ENCODE measurements around the gene KCNN4. TPM values are rescaled to one million over a fixed set of nuclear protein-coding genes. Genes with fewer than 3 reads are reported as not detected.
"Not testable (repeated sequence)": the region's sequence is repeated elsewhere in the genome, so short reads cannot be mapped to it uniquely, and the experiment has no call there.

Gene KCNN4
- polyA plus RNA-seq (ENCODE audit: insufficient read length) = 0.51 TPM

DNA sequence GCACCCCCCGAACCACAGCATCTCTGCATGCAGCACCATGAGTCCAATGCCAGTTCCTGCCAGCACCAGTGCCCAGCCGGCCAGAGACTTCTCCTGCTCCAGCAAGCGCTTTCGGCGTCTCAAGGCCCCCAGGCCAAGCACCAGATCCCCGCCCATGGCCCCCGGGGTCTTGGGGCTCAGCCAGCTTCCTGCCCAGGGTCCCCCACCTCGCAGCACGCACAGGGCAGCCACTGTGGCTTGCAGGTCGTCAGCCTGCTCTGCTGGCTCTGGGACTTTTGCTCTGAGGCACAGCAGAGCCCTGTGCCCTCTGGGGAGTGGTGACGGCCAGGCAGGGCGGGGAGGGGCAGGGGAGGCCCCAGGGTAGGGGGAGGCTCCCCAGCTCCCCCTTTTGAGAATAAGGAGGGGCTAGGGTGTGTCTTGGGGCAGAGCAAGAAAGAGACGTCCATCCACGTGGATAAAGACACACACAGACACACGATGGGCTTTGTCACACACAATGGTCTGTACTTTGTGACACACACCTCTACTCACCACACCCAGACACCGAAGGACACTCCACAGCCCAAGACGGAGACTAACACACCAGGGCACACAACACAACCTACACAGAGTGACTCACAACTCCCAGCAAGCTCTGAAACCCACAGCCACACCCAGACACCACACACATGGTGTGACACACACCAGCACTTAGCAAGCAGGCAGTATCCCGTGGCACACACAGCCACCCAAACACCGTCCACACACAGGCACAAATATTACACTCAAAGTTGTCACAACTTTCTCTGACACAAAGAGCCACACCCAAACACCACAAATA lies at the start of gene KCNN4:
KCNN4 (minus strand) TSS at position 268 of the 820 bp plus-strand sequence; CDS start at position 156, 112 bp downstream.
- DNase-seq (ENCODE audit: low read depth) = no peak

DNA sequence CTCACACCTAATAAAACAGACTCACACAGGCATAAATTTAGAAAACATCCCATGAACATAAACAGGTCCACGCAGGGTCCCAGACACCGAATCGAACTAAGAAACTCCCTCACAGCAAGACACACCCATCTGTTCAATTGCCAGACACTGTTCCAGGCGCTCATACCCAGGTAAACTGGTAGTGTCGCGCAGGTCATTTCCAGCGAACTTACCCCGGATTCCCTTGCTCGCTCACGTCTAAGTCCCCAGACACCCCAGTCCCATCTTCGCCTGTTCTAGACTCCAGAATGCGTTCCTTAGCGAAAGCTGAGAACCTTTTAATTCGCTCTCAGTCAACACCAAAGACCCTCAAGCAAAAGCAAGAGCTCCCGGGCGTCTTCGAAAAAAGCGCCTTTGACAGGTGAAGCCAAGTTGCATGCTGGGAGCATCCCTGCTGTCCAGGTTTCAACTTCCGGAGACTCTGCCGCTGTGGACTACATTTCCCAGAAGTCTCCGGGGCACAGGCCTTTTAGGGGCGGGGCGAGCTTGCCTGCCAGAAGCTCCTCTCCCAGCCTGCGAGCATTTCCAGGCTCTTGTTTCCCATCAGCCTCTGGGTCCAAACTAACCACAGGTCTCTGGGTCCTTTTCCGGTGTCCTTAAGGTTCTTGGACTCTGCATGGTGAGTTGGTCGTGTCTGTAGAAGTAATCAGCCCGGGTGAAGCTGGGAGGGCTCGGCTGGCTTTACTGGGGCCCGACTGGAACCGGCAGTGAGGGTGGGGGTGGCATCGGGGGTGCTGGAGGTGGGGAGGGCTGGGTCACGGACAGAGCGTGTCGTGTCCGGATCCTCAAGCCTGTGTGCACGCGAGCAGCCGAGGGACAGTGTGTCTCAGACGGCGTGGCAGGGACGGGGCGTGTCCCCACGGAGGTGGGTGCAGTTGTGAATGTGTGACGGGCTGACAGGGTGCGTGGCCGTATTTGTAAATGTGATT lies 46.3 kb upstream of the KCNN4 start, which contains the start of gene ZNF283:
ZNF283 (plus strand) TSS at position 535 of the 968 bp plus-strand sequence. CDS start 6,184 bp downstream, outside the sequence.
- peak; percentile 68 for DNase-seq (ENCODE audit: low read depth)

DNA sequence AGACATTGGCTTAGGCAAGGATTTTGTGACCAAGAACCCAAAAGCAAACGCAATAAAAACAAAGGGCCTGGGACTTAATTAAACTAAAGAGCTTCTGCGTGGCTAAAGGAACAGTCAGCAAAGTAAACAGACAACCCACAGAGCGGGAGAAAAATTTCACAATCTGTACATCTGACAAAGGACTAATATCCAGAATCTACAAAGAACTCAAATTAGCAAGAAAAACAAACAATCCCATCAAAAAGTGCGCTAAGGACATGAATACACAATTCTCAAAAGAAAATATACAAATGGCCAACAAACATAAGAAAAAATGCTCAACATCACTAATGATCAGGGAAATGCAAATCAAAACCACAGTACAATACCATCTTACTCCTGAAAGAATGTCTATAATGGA lies 43.8 kb upstream of the KCNN4 start:
- not testable (repeated sequence) for DNase-seq (ENCODE audit: low read depth)

DNA sequence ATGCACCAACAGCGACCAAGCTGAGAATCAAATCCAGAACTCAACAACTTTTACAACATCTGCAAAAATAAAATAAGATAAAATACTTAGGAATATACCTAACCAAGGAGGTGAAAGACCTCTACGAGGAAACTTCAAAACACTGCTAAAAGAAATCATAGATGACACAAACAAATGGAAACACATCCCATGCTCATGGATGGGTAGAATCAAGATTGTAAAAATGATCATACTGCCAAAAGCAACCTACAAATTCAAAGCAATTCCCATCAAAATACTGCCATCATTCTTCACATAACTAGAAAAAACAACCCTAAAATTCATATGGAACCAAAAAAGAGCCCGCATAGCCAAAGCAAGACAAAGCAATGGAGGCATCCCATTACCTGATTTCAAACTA lies 43.1 kb upstream of the KCNN4 start:
- not testable (repeated sequence) for DNase-seq (ENCODE audit: low read depth)

DNA sequence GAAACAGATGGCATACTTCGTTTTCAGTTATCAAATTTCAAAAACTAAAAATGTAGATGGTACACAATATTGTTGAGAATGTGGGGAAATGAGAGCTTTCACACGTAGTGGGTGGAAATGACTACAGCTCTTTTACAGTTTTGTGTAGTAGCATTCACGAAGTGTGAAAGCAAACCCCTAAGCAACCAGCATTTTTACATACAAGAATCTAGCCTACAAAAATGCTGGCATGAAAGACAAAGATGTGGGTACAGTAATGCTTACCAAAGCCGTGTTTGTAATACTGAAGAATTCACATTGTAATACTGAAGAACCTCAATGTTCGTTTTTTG lies 40.1 kb upstream of the KCNN4 start:
- DNase-seq (ENCODE audit: low read depth) = no peak

DNA sequence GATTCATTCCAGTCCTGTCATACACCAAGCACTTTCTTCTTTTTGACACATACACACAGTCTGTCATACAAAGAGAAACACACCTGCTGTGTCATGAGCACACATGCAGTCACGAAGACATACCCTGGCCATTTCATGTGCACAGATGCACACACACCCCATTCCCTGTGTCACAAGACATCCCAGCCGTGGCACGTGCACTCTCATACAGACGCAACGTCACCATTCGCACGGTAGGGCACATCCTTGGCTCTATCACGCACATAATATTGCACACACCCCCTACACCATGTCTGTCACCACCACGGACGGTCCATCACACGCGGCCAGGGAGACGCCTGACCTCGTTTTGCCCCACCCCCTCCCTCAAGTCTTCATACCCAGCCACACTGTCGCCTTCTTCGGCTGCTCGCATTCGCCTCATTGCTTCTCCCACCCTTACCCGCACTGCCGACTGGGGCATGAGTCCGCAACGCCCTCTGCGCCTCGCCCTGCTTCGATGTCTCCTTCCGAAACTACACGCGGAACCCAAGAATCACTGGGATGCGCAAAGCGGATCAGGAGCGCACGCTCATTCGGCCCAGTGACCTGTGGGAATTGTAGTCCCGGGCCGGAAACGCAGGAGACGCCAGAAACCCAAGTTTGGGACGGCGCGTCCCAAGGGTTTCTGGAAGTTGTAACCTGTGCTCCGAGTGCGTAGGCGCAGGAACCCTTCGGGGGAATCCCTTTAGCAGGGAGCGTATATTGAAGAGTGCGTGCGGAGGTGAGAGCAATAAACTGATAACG lies 39.5 kb upstream of the KCNN4 start:
- DNase-seq (ENCODE audit: low read depth) = no peak

DNA sequence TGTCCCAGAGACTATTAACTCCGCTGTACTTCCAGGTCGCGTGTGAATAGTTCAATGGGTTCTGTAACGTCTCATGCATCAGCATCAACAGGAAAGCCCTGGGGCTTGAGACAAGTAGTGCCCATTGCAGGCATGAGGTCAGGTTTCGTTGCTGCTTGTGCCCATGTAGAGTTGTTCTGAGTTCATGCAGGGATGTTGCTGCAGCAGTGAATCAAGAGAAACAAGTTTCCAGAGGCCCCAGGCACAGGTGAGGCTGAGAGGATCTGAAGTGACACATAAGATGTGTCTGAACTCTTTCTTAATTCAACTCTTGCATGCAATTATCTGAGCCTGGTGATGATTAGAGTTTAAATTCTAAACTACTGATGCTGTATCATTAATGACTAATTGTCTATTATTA lies 37.7 kb upstream of the KCNN4 start:
- no peak for DNase-seq (ENCODE audit: low read depth)

DNA sequence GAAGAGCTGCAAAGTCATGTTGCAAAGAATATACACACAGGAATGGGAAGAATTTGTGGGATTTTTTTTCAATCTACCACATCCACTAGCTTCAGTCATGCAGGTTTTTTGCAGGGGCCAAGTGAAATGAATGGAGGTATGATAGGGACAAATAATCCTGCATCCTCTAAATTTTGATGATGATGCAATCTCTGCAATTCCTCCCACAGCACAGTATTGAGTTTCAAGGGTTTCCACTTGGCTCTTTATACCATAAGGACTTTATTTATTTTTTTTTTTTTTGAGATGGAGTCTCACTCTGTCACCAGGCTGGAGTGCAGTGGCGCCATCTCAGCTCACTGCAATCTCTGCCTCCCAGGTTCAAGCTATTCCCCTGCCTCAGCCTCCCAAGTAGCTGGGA lies 36.7 kb upstream of the KCNN4 start:
- not testable (repeated sequence) for DNase-seq (ENCODE audit: low read depth)

DNA sequence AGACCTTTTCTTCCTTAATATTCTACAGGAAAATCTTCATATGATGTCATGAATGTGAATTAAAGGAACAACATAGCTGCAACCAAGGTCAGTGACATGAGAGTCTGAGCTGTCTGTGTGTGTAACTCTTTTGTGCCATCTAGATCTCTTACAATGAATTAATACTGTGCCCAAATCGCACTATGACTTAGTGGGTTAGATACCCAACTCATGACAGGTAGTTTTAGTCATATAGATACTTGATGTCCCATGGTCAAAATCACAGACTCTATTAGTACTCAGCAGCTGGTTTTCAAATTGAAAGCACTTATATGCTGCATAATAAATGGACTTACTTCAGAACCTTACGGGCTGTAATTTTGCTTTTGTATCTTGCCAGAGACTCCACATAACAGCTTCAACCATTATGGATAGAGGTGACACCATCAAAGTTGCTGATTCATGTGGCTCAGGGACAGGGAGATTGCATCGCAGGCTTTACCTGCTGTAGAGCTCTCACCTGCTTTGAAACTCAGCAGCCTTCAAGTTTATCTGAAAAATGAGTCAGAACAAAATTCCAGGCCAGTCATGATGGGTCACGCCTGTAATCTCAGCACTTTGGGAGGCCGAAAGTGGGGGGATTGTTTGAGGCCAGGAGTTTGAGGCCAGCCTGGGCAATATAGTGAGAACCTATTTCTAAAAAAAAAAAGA lies 34.0 kb upstream of the KCNN4 start:
- no peak for DNase-seq (ENCODE audit: low read depth)

DNA sequence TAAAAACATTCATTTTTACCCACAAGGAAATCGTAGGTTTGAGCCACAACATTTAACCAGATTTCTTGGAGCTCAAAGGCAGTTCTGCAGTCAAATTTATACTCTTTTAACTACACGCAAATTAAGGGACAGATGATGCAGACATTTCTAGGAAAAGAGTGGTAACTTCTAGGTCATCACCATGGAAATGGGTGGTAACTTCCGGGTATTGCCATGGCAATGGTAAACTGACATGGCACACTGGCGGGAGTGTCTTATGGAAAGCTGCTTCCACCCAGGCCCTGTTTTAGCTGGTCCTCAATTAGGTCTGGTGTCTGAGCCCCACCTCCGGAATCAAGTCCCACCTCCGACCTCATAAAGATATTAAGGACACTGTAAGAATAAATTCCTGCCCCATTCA lies 31.9 kb upstream of the KCNN4 start:
- no peak for DNase-seq (ENCODE audit: low read depth)

DNA sequence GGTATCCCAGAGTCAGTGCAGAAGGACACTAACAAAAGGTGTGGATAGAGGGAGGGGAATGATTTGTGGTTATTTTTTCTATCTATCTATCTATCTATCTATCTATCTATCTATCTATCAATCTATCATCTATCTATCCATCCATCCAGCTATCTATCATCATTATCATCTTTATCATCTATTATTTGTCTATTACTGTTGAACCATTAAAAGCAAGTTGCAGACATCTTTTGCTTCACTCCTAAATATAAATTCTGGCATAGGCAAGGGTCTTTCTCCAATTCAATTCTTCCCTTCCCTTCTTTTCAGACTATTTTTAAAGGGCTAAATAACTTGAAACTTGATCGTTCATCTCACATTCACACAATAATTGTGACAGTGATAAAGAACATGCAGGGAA lies 31.5 kb upstream of the KCNN4 start:
- DNase-seq (ENCODE audit: low read depth) = no peak

DNA sequence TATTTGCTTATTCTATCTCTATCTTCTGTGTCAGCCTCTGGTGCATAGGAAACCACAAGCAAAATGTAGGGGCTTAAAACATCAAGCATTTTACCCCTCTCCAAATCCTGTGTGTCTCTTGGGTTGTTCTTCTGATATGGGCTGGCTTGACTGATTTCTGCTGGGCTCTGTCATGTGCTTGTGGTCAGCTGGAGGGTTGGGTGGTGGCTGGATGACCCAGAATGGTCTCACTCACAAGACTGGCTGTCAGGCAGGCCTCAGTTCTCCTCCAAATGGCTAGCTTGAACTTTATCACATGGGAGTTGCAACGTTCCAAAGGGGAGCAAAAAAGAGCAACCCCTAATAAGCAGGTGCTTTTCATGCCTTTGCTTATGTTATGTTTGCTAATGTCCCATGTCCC lies 31.1 kb upstream of the KCNN4 start:
- no peak for DNase-seq (ENCODE audit: low read depth)

DNA sequence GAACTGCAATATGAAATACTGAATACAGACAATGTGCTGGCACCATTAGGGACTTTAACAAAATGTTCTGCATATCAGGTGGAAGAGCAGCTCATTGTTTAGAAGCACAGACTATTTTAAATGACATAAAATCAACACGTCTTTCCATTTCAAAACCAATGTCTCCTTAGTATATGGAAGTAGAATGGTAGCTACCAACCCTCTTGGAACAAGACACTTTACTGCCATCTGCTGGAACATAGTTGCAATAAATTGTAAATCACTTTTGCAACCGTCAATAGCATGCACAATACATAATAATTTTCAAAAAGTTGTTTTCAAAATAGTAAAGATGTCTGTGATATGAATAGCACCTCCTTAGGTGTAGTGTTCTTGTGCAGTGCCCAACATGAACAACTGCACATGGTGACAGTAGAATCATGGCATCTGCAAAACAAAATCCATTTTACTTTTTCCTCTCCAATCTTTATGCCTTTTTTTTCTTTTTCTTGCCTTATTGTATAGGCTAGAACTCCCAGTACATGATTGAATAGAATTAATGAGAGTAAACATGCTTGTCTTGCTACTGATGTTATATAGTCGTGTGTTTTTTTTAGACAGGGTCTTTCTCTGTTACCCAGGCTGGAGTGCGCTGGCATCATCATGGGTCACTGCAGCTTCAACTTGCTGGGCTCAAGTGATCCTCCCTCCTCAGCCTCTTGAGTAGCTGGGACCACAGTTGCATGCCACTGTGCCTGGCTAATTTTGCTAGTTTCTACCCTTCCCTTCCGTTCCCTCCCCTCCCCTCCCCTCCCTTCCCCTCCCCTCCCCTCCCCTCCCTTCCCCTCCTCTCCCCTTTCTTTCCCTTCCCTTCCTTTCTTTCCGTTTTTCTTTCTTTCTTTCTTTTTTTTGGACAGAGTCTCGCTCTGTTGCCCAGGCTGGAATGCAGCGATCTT lies 29.3 kb upstream of the KCNN4 start:
- peak; percentile 16 for DNase-seq (ENCODE audit: low read depth)

DNA sequence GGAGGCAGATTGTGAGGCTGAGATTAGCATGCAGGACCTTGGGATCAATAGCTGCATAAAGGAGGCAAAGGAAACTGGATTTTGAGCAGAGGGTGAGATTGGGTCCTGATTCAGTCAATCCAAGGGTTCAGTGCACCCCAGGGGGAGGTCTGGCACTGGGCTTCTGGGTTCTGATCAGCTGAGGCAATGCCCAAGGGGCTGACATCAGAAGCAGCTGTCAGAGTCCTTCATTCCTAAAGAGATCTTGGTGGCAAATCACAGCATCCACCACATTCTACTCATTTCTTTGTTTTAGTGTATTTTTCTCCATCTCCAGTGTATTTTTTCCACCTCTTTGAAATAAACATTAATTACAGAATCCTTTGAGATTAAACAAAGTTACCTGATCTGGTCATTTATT lies 26.9 kb upstream of the KCNN4 start:
- DNase-seq (ENCODE audit: low read depth) = no peak

DNA sequence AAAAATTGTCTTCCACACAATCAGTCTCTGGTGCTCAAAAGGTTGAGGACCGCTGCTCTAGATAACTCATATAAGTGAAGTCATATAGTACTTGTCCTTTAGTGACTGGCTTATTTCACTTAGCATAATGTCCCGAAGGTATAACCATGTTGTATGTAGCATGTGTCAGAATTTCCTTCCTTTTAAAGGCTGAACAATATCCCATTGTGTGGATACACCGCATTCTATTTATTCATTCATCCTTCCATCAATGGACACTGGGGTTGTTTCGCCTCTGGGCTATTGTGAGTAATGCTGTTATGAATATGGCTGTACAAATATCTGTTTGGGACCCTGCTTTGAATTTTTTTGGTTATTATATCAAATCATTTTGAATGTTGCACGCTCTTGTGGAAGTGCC lies 26.1 kb upstream of the KCNN4 start:
- DNase-seq (ENCODE audit: low read depth) = no peak

DNA sequence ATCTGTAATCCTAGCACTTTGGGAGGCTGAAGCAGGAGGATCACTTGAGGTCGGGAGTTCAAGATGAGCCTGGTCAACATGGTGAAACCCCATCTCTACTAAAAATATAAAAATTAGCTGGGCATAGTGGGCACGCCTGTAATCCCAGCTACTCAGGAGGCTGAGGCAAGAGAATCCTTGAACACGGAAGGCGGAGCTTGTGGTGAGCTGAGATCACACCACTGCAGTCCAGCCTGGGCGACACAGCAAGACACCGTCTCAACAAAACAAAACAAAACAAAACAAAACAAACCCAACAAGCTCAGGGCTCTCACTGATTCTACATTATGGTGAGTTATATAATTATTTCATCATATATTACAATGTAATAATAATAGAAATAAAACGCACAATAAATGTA lies 25.6 kb upstream of the KCNN4 start:
- not testable (repeated sequence) for DNase-seq (ENCODE audit: low read depth)

DNA sequence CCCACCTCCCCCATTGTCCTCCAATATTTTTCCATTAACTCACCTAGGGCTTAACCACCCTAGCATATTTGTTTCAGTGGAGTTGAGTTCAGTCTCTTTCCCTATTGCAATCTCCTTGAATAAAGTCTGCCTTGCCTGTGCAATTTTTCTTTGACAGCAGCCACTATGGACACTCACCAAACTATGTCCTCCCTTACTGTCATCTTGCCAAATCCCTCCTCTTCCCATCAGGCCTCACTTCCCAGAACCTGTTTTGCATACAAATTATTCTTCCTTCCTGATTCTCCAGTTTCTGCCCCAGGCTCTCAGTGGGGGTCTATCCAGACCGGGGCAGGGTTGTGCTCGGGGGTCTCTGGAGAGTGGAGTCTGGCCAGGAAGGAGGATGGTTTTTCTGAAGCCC lies 23.7 kb upstream of the KCNN4 start:
- DNase-seq (ENCODE audit: low read depth) = no peak

DNA sequence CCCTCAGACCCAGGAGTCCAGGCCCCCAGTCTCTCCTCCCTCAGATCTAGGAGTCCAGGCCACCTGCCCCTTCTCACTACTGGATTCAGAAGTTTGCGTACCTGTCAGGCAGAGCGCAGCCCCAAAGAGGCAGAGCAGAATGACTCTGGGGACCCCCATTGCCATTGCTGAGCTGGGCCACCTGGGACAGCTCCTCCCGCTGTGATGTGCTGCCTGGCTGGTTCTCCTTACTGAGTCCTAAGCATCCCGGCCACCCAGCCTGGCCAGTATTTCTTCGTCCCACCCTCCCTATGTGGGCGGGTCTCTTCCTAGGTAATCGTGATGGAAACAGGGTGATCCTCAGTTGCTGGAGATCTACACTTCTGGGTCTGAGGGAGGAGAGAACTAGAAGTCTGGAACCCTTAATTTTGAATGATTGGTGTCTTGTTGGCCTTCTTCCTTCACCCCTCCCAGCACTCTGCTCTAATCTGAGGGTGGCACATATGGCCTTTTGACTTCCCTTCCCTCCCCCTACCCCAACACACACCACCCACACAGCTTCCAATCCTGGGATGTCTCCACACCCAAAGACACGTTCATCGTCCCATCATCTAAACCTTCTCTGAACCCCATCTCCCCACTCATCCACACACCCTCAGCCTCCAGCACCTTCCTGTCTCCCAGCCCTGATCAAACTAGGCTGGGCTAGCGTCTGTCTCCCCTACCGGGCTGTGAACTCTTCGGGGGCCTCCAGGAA lies 21.6 kb upstream of the KCNN4 start, which contains the start of gene LYPD5:
LYPD5 (minus strand) TSS at position 232 of the 736 bp plus-strand sequence; CDS start at position 165, 67 bp downstream.
- DNase-seq (ENCODE audit: low read depth) = no peak

DNA sequence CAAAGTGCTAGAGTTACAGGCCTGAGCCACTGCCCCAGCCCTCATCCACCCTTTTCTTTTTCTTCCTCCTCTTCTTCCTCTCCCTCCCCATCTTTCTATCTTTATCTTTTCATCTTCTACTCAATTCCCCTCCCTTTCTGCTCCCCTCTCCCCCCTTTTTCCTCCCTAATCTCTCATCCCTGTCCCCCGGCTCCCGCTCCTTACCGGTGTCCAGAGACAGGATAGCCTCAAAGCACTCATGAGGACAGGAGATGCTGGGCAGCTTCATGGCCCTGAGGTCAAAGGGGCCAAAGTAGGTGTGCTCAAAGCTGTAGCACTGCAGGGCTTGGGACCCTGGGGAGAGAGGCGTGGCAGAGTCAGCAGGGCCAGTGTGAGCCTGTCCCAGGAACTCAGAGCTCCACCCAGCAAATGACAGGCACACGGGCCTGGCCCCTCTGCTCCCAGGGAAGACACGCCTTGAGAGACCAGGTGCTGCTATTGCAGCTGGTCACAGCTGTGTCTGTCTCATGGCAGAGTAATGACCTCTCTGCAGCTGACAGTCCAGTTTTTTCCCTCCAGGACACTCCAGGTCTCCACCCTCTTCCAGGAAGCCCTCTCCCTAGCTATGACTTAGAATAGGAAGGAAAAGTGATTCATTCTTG lies 18.8 kb upstream of the KCNN4 start:
- no peak for DNase-seq (ENCODE audit: low read depth)
